Heart right ventricle (tissue), 16 donors: Measurements from ENCODE around the gene TMEM40. TPM values are rescaled to one million over a fixed set of nuclear protein-coding genes. Genes with fewer than 3 reads are reported as not detected.

ENCODE experiments used
- ATAC-seq, 8 donors: fragments of 200-7000 bp; cut with Tn5 transposase; one replicate each; pipeline ENCODE4 v1.9.1; 2020; ENCODE audit warnings: mild to moderate bottlenecking in 8 of 8, moderate library complexity in 8 of 8, moderate number of reproducible peaks in 1 of 8
- DNase-seq, 2 donors: peaks; one replicate each; pipeline ENCODE4 v3.0.0-alpha.2; 2020
- H3K27ac ChIP-seq, 10 donors: fragments of 200-600 bp; sonication (generic) in 2 of 10; one replicate each; pipeline versions ENCODE4 v1.5.0 to v1.8.0; 2020 to 2022; ENCODE audit warnings: mild to moderate bottlenecking in 3 of 10
- H3K27me3 ChIP-seq, 7 donors: fragments of 200-600 bp; one replicate each; pipeline ENCODE4 v1.8.0; 2021 to 2022; ENCODE audit warnings: mild to moderate bottlenecking in 2 of 7
- H3K36me3 ChIP-seq, 9 donors: fragments of 200-600 bp; sonication (generic) in 1 of 9; one replicate each; pipeline versions ENCODE4 v1.5.0 to v1.8.0; 2020 to 2022; ENCODE audit warnings: mild to moderate bottlenecking in 2 of 9
- H3K4me1 ChIP-seq, 9 donors: fragments of 200-600 bp; sonication (generic) in 1 of 9; one replicate each; pipeline versions ENCODE4 v1.5.0 to v1.8.0; 2020 to 2022; ENCODE audit warnings: mild to moderate bottlenecking in 4 of 9
- H3K4me3 ChIP-seq, 10 donors: fragments of 200-600 bp; sonication (generic) in 2 of 10; one replicate each; pipeline versions ENCODE4 v1.5.0 to v1.8.0; 2020 to 2022; ENCODE audit warnings: mild to moderate bottlenecking in 7 of 10, moderate library complexity in 2 of 10
- H3K9me3 ChIP-seq, 11 donors: fragments of 200-600 bp in 10 of 11; sonication (generic) in 2 of 11; one replicate each; pipeline versions ENCODE4 v1.5.0 to v1.8.0; 2013 to 2022; ENCODE audit warnings: mild to moderate bottlenecking in 2 of 11, control low read depth in 1 of 11, moderate library complexity in 1 of 11
- CTCF ChIP-seq, 9 donors: fragments of 200-600 bp; sonication (generic) in 2 of 9; IDR thresholded peaks; one replicate each; pipeline versions ENCODE4 v1.5.0 to v1.8.0; 2021 to 2022; ENCODE audit warnings: antibody characterized with exemption in 9 of 9, mild to moderate bottlenecking in 5 of 9, moderate library complexity in 1 of 9
- WGBS, 2 donors: extraction: QIAGEN DNeasy Blood & Tissue Kit; methylation state at CpG; one replicate each; pipeline ENCODE4 v1.1.7; 2013; ENCODE audit warnings: inconsistent platforms in 1 of 2; 5-methylcytosine and 5-hydroxymethylcytosine counted together
- intact Hi-C, 10 donors: fragments of 100-400 bp; cut with DNase I; formaldehyde crosslinking; loops; one replicate each; pipeline versions ENCODE4 v1.11.1 to v1.14.2; 2022
- polyA plus RNA-seq, 2 donors: library from polyadenylated mRNA; stranded (reverse); fragments of 200-250 nt; gene quantifications; one replicate each; pipeline ENCODE4 v1.2.3, GENCODE V29; 2013
- total RNA-seq, 10 donors: library from RNA; stranded (reverse); fragmentation: NEBNext Ultra II Directional in 3 of 10; extraction: Animal tissue kit (Norgen Biotek cat#: 25700) in 3 of 10; gene quantifications; one replicate each; pipeline versions ENCODE4 v1.2.1 to v1.2.4, GENCODE V29; 2021 to 2023
- donor health status: Arrhythmogenic right ventricular cardiomyopathy.
- donor health status: ischemic (EF 13 %, LVEDD 7.1; RV severe dilation, severe dysfunction).
- donor health status: healthy with polysubstance abuse.
- donor health status: DM: no; HTN: yes; CAD: no.
- donor health status: DM: no; HTN: no; CAD: no.
- donor health status: ischemic (EF 25% LVEDD 6.9; RV normal size, moderate dysfunction).
- donor health status: ischemic (EF 25% LVEDD 5.7; RV mildly dilated, moderate dysfunction).
- donor health status: healthy.
- donor health status: DM: yes; HTN: yes; CAD: no.
- donor health status: Ischemic cardiomyopathy.
- donor health status: ischemic (EF 35%, LVEDD 5.7; RV mildly dilated, moderate dysfunction).
- donor health status: nonischemic (EF 11% LVEDD 7.7; RV severe dilation, severe dysfunction).
- donor health status: DM: yes; HTN: yes; CAD: no.
- donor health status: PGD.
- donor health status: ischemic (EF 29% LVEDD 5.4; RV normal size, mild dysfunction).
- donor health status: nonischemic (EF 23%, LVEDD 6.1; RV moderate dilation, normal function).

The TMEM40 gene
- total and polyA plus RNA-seq, 12 donors = 0.68 to 10.1 (median 2.3) TPM

- intact Hi-C loops = no loop called here
- no peak for TF ChIP-seq CTCF (IDR thresholded peaks at IDR 0.05)
- Histone ChIP-seq H3K27me3 (no peaks in the 10 kb centered on the region), H3K9me3 (no peaks in the 10 kb centered on the region), H3K4me1 (peaks cover 3 to 30% (median 15%) of the 10 kb centered on the region in 9 donors), H3K27ac (no peak overlapping the region), H3K36me3 (no peaks in the 10 kb centered on the region), H3K4me3 (no peak overlapping the region)
- WGBS, 2 donors = 85 to 93% methylated on average over 4 of the region's 4 CpGs
- no peak for ATAC-seq
- DNase-seq = no peak
Measured at GRCh38 chr3:12756175-12756574, 2.9 kb downstream of the TMEM40 start.

- Histone ChIP-seq H3K9me3 (no peaks in the 10 kb centered on the region), H3K27ac (no peak overlapping the region), H3K4me1 (peaks cover 3 to 34% (median 17%) of the 10 kb centered on the region in 9 donors), H3K27me3 (no peaks in the 10 kb centered on the region), H3K36me3 (no peaks in the 10 kb centered on the region), H3K4me3 (no peak overlapping the region)
- ATAC-seq (no peak), DNase-seq (no peak)
- TF ChIP-seq CTCF (IDR thresholded peaks at IDR 0.05) = no peak
- intact Hi-C loops = no loop called here
- 39 to 60% methylated on average over 6 of the region's 6 CpGs for WGBS, 2 donors
Measured at GRCh38 chr3:12755754-12756153, 3.3 kb downstream of the TMEM40 start.

GRCh38 chr3:12754313-12754712 lies 4.7 kb downstream of the TMEM40 start:
- Histone ChIP-seq H3K27me3 (no peaks in the 10 kb centered on the region), H3K27ac (no peak overlapping the region), H3K9me3 (no peaks in the 10 kb centered on the region), H3K4me3 (no peak overlapping the region), H3K36me3 (no peaks in the 10 kb centered on the region), H3K4me1 (peaks cover 3 to 45% (median 28%) of the 10 kb centered on the region in 9 donors)
- ATAC-seq (no peak), DNase-seq (no peak)
- no peak for TF ChIP-seq CTCF (IDR thresholded peaks at IDR 0.05)
- intact Hi-C loops = no loop called here
- 96 to 100% methylated on average over 1 of the region's 1 CpG for WGBS, 2 donors

GRCh38 chr3:12753275-12754028 lies 5.6 kb downstream of the TMEM40 start:
- 85 to 92% methylated on average over 9 of the region's 9 CpGs for WGBS, 2 donors
- DNase-seq (no peak), ATAC-seq (no peak)
- no peak overlapping the region for H3K27ac ChIP-seq
- TF ChIP-seq CTCF (IDR thresholded peaks at IDR 0.05) = no peak
- no peak overlapping the region for H3K4me3 ChIP-seq
- intact Hi-C loops = no loop called here
- H3K4me1 ChIP-seq = peaks cover 2 to 37% (median 21%) of the 10 kb centered on the region in 9 donors
- no peaks in the 10 kb centered on the region for H3K36me3 ChIP-seq
- H3K27me3 ChIP-seq = no peaks in the 10 kb centered on the region
- no peaks in the 10 kb centered on the region for H3K9me3 ChIP-seq
